Measurements from ENCODE around the gene RUBCNL. TPM values are rescaled to one million over a fixed set of nuclear protein-coding genes. Genes with fewer than 3 reads are reported as not detected.

The RUBCNL gene
- total and polyA plus RNA-seq, 4 donors = 0.36 to 4.2 (median 0.96) TPM

GRCh38 chr13:46307554-46307953 is 79.5 kb downstream of the RUBCNL start:
- DNase-seq (ENCODE audit: low spot score) = no peak
- 89% methylated on average over 1 of the region's 1 CpG for WGBS
- TF ChIP-seq SP1 (IDR thresholded peaks at IDR 0.05) (no peak), JUND (IDR thresholded peaks at IDR 0.05) (no peak)
- TF ChIP-seq, protein P1, sequence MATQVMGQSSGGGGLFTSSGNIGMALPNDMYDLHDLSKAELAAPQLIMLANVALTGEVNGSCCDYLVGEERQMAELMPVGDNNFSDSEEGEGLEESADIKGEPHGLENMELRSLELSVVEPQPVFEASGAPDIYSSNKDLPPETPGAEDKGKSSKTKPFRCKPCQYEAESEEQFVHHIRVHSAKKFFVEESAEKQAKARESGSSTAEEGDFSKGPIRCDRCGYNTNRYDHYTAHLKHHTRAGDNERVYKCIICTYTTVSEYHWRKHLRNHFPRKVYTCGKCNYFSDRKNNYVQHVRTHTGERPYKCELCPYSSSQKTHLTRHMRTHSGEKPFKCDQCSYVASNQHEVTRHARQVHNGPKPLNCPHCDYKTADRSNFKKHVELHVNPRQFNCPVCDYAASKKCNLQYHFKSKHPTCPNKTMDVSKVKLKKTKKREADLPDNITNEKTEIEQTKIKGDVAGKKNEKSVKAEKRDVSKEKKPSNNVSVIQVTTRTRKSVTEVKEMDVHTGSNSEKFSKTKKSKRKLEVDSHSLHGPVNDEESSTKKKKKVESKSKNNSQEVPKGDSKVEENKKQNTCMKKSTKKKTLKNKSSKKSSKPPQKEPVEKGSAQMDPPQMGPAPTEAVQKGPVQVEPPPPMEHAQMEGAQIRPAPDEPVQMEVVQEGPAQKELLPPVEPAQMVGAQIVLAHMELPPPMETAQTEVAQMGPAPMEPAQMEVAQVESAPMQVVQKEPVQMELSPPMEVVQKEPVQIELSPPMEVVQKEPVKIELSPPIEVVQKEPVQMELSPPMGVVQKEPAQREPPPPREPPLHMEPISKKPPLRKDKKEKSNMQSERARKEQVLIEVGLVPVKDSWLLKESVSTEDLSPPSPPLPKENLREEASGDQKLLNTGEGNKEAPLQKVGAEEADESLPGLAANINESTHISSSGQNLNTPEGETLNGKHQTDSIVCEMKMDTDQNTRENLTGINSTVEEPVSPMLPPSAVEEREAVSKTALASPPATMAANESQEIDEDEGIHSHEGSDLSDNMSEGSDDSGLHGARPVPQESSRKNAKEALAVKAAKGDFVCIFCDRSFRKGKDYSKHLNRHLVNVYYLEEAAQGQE (IDR thresholded peaks at IDR 0.05) = no peak
- TF ChIP-seq, protein P2, sequence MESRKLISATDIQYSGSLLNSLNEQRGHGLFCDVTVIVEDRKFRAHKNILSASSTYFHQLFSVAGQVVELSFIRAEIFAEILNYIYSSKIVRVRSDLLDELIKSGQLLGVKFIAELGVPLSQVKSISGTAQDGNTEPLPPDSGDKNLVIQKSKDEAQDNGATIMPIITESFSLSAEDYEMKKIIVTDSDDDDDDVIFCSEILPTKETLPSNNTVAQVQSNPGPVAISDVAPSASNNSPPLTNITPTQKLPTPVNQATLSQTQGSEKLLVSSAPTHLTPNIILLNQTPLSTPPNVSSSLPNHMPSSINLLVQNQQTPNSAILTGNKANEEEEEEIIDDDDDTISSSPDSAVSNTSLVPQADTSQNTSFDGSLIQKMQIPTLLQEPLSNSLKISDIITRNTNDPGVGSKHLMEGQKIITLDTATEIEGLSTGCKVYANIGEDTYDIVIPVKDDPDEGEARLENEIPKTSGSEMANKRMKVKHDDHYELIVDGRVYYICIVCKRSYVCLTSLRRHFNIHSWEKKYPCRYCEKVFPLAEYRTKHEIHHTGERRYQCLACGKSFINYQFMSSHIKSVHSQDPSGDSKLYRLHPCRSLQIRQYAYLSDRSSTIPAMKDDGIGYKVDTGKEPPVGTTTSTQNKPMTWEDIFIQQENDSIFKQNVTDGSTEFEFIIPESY (IDR thresholded peaks at IDR 0.05) = no peak
- H3K4me3 ChIP-seq (ENCODE audit: low read depth in 1 of 3, low read length in 3 of 3) = no peak overlapping the region
- H3K27me3 ChIP-seq (ENCODE audit: control insufficient read depth in 4 of 4, insufficient read depth in 4 of 4, low read length in 3 of 4) = no peaks in the 10 kb centered on the region
- no peaks in the 10 kb centered on the region for H3K36me3 ChIP-seq (ENCODE audit: control insufficient read depth in 4 of 4, insufficient read depth in 3 of 4, low read depth in 1 of 4, low read length in 3 of 4)
- no peaks in the 10 kb centered on the region for H3K9me3 ChIP-seq (ENCODE audit: control insufficient read depth in 4 of 4, low read length in 3 of 4)
- H3K9ac ChIP-seq (ENCODE audit: low read depth in 1 of 2, low read length in 2 of 2) = no peak overlapping the region
- no peak overlapping the region for H3K27ac ChIP-seq (ENCODE audit: low read depth in 1 of 2, low read length in 2 of 2)
- H3K4me1 ChIP-seq (ENCODE audit: control insufficient read depth in 4 of 4, insufficient read depth in 4 of 4, low read length in 3 of 4) = no peaks in the 10 kb centered on the region

DNA sequence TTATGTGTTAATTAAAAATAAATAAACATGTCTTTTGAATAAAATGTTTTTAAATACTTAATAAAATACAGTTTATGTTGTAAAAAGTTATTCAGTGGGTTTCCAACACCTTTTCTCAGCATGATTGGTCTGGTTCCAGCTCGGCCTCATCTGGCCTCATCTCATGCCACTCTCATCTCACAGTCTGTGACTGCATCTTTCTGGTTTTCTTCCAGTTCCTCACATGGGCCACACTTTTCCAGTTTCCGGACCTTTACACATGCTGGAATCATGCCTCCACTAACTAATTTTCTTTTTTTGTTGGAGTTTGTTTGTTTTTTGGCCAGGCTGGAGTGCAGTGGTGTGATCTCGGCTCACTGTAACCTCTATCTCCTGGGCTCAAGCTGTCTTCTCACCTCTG is 82.5 kb downstream of the RUBCNL start:
- TF ChIP-seq GABPA (IDR thresholded peaks at IDR 0.05 in 1 of 2, conservative IDR thresholded peaks at IDR 0.05 in 1 of 2) (no peak), FOXA1 (IDR thresholded peaks at IDR 0.05) (no peak), EGR1 (IDR thresholded peaks at IDR 0.05; ENCODE audit: low read depth in 2 of 2) (no peak), CTCF (IDR thresholded peaks at IDR 0.05; ENCODE audit: low read depth, low read length, missing input control) (no peak), JUND (IDR thresholded peaks at IDR 0.05) (no peak), ATF3 (IDR thresholded peaks at IDR 0.05) (no peak), HNF4A (conservative IDR thresholded peaks at IDR 0.05) (no peak), NR2F2 (IDR thresholded peaks at IDR 0.05) (no peak), RXRA (IDR thresholded peaks at IDR 0.05) (no peak), SP1 (IDR thresholded peaks at IDR 0.05) (no peak), YY1 (IDR thresholded peaks at IDR 0.05) (no peak), RAD21 (IDR thresholded peaks at IDR 0.05) (no peak), FOXA2 (IDR thresholded peaks at IDR 0.05) (no peak), HNF4G (IDR thresholded peaks at IDR 0.05) (no peak), TAF1 (conservative IDR thresholded peaks at IDR 0.05) (no peak)
- TF ChIP-seq, protein P1 (IDR thresholded peaks at IDR 0.05) = no peak
- TF ChIP-seq, protein P3, sequence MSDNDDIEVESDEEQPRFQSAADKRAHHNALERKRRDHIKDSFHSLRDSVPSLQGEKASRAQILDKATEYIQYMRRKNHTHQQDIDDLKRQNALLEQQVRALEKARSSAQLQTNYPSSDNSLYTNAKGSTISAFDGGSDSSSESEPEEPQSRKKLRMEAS (IDR thresholded peaks at IDR 0.05) = no peak
- no peaks in the 10 kb centered on the region for H3K36me3 ChIP-seq (ENCODE audit: control insufficient read depth in 4 of 4, insufficient read depth in 3 of 4, low read depth in 1 of 4, low read length in 3 of 4)
- peaks cover 0 to 3% (median 0%) of the 10 kb centered on the region in 4 donors for H3K9me3 ChIP-seq (ENCODE audit: control insufficient read depth in 4 of 4, low read length in 3 of 4)
- no peak overlapping the region for H3K9ac ChIP-seq (ENCODE audit: low read depth in 1 of 2, low read length in 2 of 2)
- no peak for DNase-seq (ENCODE audit: low spot score)
- WGBS = 93% methylated on average over 3 of the region's 3 CpGs
- no peak overlapping the region for H3K4me3 ChIP-seq (ENCODE audit: low read depth in 1 of 3, low read length in 3 of 3)
- no peak overlapping the region for H3K27ac ChIP-seq (ENCODE audit: low read depth in 1 of 2, low read length in 2 of 2)
- H3K27me3 ChIP-seq (ENCODE audit: control insufficient read depth in 4 of 4, insufficient read depth in 4 of 4, low read length in 3 of 4) = no peaks in the 10 kb centered on the region
- no peaks in the 10 kb centered on the region for H3K4me1 ChIP-seq (ENCODE audit: control insufficient read depth in 4 of 4, insufficient read depth in 4 of 4, low read length in 3 of 4)

Measured in liver (tissue), 9 donors.